ENCODE measurements around the gene ARFGAP3.

ARFGAP3 gene

DNA sequence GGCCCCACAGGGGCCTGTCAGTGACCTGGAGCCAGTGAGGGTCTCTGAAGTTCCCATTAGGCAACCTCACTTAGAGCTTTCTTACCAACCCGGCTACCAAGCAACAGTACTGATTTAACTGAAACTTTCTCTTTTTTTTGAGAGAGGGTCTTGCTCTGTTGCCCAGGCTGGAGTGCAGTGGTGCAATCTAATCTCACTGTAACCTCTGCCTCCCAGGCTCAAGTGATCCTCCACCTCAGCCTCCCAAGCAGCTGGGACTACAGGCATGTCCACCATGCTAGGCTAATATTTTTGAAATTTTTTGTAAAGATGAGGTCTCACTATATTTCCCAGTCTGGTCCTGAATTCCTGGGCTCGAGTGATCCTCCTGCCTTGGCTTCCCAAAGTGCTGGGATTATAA is 42.5 kb downstream of the ARFGAP3 start:
- DNase-seq = no peak

DNA sequence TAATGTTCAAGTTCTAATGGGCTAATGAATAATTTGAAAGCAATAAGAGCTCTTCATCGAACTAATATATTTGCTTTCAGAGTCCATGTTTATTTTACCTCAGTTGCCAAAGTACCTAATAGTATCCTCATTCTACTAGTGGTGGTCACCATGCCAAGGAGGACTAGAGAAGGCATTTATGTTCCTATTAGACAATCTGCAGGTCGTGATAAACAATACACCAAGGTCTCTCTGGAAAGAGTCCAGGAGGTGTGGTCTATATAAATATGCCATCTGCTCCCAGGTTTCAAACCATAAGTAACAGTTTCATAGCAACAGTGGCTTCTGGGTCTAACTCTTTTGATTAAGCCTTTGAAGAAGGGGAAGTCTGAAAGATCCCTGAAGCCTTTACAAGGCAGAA is 42.9 kb downstream of the ARFGAP3 start:
- DNase-seq = no peak

GRCh38 chr22:42813501-42813900 is 43.6 kb downstream of the ARFGAP3 start:
- DNase-seq = no peak

- no peak for DNase-seq
These were observed 45.6 kb downstream of the ARFGAP3 start for GRCh38 chr22:42811459-42811858.

DNA sequence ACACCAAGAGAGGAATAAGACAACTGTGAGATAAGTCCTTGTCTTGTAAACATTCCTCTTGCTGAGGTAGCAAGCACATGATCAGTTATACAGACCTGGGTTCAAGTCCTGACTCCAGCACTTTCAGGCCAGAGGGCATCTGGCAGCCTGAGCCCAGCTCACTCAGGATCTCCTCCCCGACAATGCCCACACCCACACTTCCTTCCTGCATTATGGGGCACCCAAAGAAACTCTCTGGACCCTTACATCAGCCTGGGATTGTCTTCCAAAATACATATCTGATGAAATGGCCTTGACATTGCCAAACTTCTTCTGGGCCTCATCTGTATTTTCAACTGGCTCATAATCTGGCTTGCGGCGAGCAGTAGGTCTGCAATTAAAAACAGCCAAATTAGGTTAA is 48.6 kb downstream of the ARFGAP3 start:
- DNase-seq = no peak

DNA sequence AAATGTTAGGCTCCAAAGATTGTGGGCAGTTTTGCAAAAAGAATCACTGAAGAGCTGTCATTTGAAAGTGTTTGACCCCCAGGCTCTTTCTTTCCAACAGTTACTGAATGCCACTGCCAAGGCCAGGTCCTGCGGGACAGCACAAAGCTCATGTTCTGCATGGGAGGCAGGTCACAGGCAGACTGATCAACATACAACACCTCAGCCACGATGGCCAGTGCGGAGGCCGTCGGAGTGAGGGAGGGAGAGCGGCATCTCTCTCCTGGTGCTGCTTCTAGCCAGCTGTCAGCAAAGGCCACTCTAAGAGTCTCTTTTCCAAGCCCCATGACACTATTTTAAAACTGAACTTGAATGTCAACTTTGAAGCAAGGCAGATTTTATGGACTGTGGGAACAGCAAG is 49.9 kb downstream of the ARFGAP3 start:
- DNase-seq = no peak

- no peak for DNase-seq
These were observed 50.9 kb downstream of the ARFGAP3 start for GRCh38 chr22:42805998-42806830.

GRCh38 chr22:42805016-42805997 is 51.8 kb downstream of the ARFGAP3 start:
- no peak for DNase-seq

DNA sequence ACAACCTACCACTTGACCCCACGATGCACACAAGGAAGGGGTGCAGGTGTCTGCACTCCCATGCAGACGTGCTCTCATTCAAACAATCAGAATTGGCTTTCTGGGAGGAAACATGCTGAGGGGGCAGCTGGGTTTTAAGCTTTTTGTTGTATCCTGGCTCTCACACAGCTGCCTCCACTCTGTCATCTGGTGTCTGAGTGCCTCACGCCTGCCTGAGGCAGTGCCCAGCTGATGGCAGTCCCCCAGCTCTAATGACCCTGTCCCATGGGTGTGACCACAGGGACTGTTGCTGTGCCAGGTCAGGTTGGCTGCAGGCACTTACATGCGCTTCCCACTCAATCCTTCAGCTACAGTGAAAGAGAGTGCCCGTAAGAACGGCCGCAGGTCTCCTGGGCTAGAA is 53.7 kb downstream of the ARFGAP3 start:
- DNase-seq = no peak

- DNase-seq = no peak
These were observed 55.6 kb downstream of the ARFGAP3 start for GRCh38 chr22:42801252-42802080.

DNA sequence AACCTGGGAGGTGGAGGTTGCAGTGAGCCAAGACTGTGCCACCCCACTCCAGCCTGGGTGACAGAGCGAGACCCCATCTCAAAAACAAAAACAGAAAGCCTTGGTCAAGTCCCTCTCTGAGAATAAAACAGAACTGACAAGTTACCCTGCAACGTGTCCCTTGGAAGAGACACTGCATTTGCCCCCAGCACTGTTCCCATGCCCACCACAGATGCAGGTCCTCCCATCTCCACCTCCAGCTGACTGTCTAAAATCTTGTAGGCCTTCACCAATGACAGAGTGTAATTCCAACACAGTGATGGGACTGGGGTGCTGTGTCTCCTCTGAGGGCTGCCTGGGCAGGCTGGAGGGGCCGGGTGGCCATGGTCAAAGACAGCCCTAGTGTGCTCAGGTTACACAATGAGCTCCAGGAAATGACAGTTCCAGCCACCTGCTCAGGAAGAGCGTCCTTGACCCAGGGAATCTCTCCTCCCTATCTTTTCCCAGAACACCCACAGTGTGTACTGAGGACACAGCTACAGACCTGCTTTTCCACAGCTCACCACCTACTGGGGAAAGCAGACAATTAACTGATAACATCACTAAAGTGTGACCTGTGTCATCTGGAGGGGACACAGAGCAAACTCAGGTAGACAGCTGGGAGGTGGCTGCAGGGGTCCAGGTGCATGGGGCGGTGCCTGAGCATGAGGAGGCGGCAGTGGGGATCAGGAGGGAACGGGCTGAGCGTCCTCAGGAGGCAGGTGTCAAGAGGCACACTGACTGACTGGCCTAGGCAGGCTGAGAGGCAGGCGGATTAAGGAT is 56.4 kb downstream of the ARFGAP3 start:
- no peak for DNase-seq

DNA sequence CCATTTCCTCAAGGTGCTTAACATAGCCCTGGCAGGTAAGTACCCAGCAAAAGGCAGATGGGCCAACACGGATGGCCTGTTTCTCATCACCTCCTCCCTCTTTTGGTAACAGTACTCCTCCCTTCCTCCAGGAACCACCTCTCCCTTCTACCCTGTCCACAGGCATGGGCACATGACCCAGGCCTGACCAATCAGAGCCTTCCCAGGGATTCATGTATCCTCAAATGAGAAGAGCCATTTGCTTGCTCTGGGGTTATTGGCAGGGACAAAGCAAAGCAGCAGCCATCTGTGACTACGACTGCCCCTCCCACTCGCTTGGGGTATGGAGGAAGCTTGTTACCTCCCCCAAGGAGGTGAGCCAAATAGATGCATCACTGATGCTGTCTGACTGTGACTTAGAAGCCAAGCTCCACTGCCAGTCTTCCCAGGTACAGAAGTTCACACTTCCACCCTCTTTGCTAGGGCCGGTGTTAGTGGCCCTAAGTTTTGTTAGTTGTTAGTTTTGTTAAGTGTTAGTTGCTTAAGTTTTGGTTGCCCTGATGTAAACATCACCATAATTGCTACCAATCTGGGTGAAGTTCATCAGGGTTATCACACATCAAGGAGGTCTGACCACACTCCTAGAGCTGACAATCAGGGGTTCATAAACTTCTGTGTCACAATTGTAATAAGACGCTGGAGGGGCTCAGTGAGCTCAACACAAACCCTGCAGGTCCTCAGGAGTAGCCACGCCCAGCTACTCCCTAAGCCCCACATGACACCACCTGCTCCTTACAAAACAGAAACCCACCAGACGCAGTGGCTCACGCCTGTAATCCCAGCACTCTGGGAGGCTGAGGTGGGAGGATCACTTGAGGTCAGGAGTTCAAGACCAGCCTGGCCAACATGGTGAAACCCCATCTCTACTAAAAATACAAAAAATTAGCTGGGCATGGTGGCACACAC is 57.3 kb downstream of the ARFGAP3 start:
- no peak for DNase-seq

GRCh38 chr22:42799061-42799460 is 58.0 kb downstream of the ARFGAP3 start:
- DNase-seq = no peak

DNA sequence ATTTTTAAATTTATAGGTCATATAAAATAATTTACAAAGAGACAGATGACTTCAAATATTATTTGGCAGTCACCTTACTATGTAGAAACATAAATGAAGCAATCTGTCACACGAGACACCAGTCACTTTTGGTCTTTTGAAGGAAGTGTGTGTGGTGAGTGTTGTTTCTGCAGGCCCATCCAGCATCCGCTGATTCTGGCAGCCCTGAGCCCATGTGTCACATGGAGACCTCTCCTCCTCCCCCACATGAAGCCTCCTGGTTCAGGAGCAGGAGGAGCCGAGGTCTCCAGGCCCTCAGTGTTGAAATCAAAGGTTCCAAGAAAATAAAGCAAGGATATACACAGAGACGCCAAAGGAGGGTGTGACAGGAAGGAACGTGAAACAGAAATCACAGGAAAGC is 60.1 kb downstream of the ARFGAP3 start:
- DNase-seq = no peak

DNA sequence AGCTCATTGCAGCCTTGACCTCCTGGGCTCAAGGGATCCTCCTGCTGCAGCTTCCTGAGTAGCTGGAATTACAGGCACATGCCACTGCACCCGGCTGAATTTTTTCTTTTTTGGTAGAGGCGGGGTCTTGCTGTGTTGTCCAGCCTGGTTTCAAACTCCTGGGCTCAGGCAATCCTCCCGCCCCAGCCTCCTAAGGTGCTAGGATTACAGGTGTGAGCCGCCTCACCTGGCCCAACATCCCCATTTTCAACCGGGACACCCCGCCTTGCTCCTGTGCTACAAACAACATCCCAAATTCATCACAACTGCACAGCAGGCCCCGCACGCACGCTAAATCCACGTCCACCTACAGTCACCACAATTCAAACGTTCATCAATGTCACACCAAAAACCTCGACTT is 61.0 kb downstream of the ARFGAP3 start:
- no peak for DNase-seq

DNA sequence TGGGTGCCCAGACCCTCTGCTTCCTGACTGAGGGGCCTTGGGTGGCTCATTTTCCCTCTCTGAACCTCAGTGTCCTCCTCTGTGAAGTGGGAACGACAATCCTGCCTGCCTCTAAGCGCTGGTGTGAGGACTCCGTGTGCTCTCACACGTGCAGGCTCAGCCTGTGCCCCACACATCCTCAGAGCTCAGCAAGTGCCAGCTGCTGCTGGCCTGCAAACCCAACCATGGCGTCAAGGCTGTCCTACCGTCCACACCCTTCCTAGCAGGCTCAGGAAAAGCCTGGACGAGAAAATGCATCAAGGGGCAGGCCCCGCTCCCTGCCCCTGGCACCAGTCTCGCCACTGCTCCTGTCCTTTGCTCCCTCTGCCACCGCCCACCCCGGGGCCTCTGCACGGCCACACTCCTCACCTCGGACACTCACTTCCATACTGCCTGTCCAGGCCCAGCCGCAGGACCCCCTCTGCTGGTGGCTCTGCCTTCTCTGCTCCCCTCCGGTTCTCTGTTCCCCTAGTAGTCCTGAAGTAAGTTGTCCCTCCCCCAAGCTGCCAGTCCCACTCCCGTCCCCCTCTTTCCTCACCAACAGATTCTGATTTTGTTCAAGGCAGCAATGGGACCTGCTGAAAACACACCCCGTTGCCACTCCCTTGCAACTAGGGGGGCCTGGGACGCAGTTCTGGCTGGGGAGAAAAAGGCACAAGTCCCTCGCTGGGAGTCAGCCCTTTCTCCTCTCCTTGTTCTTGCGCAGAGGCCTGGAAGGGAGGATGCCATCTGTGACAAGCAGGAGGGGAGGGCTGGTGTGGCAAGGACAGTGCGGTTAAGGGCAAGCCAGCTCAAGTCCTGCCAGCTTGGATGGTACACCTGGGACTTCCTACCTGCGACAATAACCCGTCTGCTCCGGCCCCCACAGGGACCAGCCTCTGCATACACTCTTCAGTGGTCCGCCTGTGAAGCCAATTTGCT is 62.2 kb downstream of the ARFGAP3 start:
- no peak for DNase-seq

DNA sequence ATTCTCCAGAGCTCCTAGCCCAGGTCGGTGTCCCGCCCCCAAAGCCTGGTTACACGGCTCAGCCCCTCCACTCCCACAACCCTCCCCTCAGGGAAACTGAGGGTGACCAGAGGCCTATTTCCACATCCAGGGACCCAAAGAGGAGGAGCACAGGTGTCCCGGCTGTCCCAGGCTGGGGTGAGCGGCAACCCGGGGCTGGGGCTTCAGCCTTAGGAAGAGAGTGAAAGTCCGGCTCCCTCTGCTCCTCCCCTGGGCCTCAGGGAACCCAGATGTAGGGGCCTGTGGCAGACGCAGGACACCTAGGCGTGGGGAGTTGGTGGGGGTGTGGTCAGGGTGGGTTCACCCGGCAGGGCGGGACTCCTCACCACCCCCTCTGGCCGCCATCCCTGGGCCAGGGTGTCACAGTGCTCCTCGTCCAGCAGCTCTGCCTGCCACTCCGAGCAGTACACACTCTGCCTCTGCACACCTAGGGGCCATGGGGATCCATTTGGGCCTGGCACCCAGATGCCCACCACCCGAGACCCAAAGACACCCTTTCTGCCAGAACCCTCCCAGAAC is 63.1 kb downstream of the ARFGAP3 start:
- no peak for DNase-seq

GRCh38 chr22:42792909-42793847 is 63.9 kb downstream of the ARFGAP3 start:
- no peak for DNase-seq

Data from CD4-positive, alpha-beta T cell treated with Interferon gamma for 1 hour (primary cell).